ENCODE measurements around the gene IRGQ.
"Not testable (repeated sequence)": the region's sequence is repeated elsewhere in the genome, so short reads cannot be mapped to it uniquely, and the experiment has no call there.

The IRGQ gene

GRCh38 chr19:43569657-43570056, 26.3 kb downstream of the IRGQ start:
- no peak for DNase-seq

GRCh38 chr19:43564800-43565199, 31.1 kb downstream of the IRGQ start:
- DNase-seq = no peak

GRCh38 chr19:43563816-43564457, 32.0 kb downstream of the IRGQ start:
- no peak for DNase-seq

- peak; percentile 73 for DNase-seq
These were observed 33.2 kb downstream of the IRGQ start for GRCh38 chr19:43562698-43563241.

GRCh38 chr19:43562226-43562697, 33.7 kb downstream of the IRGQ start:
- DNase-seq = no peak

GRCh38 chr19:43561139-43561970, 34.6 kb downstream of the IRGQ start:
- no peak for DNase-seq

GRCh38 chr19:43560687-43561086, 35.2 kb downstream of the IRGQ start:
- peak; percentile 24 for DNase-seq

- DNase-seq = peak; percentile 85
These were observed 40.7 kb downstream of the IRGQ start for GRCh38 chr19:43555185-43555770.

- no peak for DNase-seq
These were observed 41.5 kb downstream of the IRGQ start for GRCh38 chr19:43554317-43554895.

- no peak for DNase-seq
These were observed 42.3 kb downstream of the IRGQ start for GRCh38 chr19:43553656-43554055.

GRCh38 chr19:43552616-43553015, 43.3 kb downstream of the IRGQ start:
- DNase-seq = no peak

GRCh38 chr19:43552198-43552450, 43.8 kb downstream of the IRGQ start:
- no peak for DNase-seq

- DNase-seq = no peak
These were observed 44.3 kb downstream of the IRGQ start for GRCh38 chr19:43551399-43552197.

GRCh38 chr19:43548706-43549105, 47.2 kb downstream of the IRGQ start:
- DNase-seq = no peak

GRCh38 chr19:43547926-43548325, 48.0 kb downstream of the IRGQ start:
- not testable (repeated sequence) for DNase-seq

GRCh38 chr19:43546581-43546980, 49.4 kb downstream of the IRGQ start:
- no peak for DNase-seq

- DNase-seq = no peak
These were observed 50.0 kb downstream of the IRGQ start for GRCh38 chr19:43545981-43546380.

- no peak for DNase-seq
These were observed 50.7 kb downstream of the IRGQ start for GRCh38 chr19:43545276-43545675.

- no peak for DNase-seq
These were observed 51.9 kb downstream of the IRGQ start for GRCh38 chr19:43544077-43544476.

- no peak for DNase-seq
These were observed 53.8 kb downstream of the IRGQ start for GRCh38 chr19:43541920-43542650.

GRCh38 chr19:43540381-43540780, 55.6 kb downstream of the IRGQ start:
- no peak for DNase-seq

GRCh38 chr19:43538922-43539321, 57.0 kb downstream of the IRGQ start:
- DNase-seq = no peak
